NOMO-1 treated with DMSO at 0.1 percent for 48 hours (cell line): Measurements from ENCODE around the gene KPNA1.
A peak's percentile ranks its signal among the peaks of the same experiment; 100 is the strongest.

Experiments used
- DNase-seq: peaks from one replicate; lab custom pipeline; 2025; ENCODE audit not compliant: unreplicated experiment; lab: John Stamatoyannopoulos, UW

KPNA1 gene

GRCh38 chr3:122387709-122388108 is 127.0 kb downstream of the KPNA1 start:
- DNase-seq = no peak

- peak; percentile 93 for DNase-seq
Measured at GRCh38 chr3:122383771-122384697, 130.7 kb downstream of the KPNA1 start, which contains the start of gene FAM162A. FAM162A (plus strand) TSS chr3:122384182; CDS start chr3:122384266, 84 bp downstream.

GRCh38 chr3:122382888-122383666 is 131.7 kb downstream of the KPNA1 start, which contains the start of gene MIX23:
MIX23 (minus strand) TSS chr3:122383231; CDS start chr3:122383224, 7 bp downstream.
- DNase-seq = peak; percentile 80

- DNase-seq = no peak
Measured at GRCh38 chr3:122377975-122378374, 136.8 kb downstream of the KPNA1 start.

GRCh38 chr3:122374034-122374433 is 140.7 kb downstream of the KPNA1 start:
- no peak for DNase-seq
